ENCODE data around the gene PRKAG2.

The PRKAG2 gene

GRCh38 chr7:151893405-151893923 lies 16.5 kb upstream of the PRKAG2 start:
- TF ChIP-seq, protein P1, sequence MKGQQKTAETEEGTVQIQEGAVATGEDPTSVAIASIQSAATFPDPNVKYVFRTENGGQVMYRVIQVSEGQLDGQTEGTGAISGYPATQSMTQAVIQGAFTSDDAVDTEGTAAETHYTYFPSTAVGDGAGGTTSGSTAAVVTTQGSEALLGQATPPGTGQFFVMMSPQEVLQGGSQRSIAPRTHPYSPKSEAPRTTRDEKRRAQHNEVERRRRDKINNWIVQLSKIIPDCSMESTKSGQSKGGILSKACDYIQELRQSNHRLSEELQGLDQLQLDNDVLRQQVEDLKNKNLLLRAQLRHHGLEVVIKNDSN (IDR thresholded peaks at IDR 0.05), result no peak
- no peak for TF ChIP-seq YY1 (IDR thresholded peaks at IDR 0.05; ENCODE audit: low read depth)
- TF ChIP-seq FOXM1 (IDR thresholded peaks at IDR 0.05; ENCODE audit: borderline replicate concordance, low read depth), result no peak
- TF ChIP-seq NFIC (IDR thresholded peaks at IDR 0.05), result no peak
- TF ChIP-seq, protein P2, sequence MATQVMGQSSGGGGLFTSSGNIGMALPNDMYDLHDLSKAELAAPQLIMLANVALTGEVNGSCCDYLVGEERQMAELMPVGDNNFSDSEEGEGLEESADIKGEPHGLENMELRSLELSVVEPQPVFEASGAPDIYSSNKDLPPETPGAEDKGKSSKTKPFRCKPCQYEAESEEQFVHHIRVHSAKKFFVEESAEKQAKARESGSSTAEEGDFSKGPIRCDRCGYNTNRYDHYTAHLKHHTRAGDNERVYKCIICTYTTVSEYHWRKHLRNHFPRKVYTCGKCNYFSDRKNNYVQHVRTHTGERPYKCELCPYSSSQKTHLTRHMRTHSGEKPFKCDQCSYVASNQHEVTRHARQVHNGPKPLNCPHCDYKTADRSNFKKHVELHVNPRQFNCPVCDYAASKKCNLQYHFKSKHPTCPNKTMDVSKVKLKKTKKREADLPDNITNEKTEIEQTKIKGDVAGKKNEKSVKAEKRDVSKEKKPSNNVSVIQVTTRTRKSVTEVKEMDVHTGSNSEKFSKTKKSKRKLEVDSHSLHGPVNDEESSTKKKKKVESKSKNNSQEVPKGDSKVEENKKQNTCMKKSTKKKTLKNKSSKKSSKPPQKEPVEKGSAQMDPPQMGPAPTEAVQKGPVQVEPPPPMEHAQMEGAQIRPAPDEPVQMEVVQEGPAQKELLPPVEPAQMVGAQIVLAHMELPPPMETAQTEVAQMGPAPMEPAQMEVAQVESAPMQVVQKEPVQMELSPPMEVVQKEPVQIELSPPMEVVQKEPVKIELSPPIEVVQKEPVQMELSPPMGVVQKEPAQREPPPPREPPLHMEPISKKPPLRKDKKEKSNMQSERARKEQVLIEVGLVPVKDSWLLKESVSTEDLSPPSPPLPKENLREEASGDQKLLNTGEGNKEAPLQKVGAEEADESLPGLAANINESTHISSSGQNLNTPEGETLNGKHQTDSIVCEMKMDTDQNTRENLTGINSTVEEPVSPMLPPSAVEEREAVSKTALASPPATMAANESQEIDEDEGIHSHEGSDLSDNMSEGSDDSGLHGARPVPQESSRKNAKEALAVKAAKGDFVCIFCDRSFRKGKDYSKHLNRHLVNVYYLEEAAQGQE (IDR thresholded peaks at IDR 0.05; ENCODE audit: low read depth), result no peak
- no peak for TF ChIP-seq EP300 (IDR thresholded peaks at IDR 0.05; ENCODE audit: borderline replicate concordance)
- TF ChIP-seq TAF1 (IDR thresholded peaks at IDR 0.05; ENCODE audit: low read depth), result no peak
- no peak for TF ChIP-seq CEBPB (IDR thresholded peaks at IDR 0.05)
- TF ChIP-seq TCF12 (IDR thresholded peaks at IDR 0.05; ENCODE audit: low read depth), result no peak
- TF ChIP-seq EGR1 (IDR thresholded peaks at IDR 0.05), result no peak
- no peak for TF ChIP-seq RAD21 (IDR thresholded peaks at IDR 0.05; ENCODE audit: low read depth)
- TF ChIP-seq TEAD4 (IDR thresholded peaks at IDR 0.05), result no peak

DNA sequence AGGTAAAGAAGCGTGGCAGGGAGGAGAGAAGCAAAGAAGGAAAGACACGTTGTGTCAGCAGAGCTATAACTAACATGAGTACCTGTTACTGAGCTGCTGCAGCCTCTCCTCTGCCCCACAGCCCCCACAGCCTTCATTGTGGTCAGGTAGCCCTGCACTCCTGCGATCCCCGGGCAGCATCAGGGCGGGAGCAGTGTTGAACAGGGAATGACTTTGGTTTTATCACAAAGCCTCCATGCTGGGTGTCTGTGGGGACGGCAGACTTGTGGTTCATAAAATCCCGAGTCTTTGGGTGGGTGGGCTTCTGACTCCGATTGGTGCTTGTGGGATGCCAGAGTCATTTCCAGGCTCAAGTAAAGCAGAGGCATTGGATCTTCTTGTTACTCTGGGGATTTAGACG lies 14.8 kb upstream of the PRKAG2 start:
- TF ChIP-seq TEAD4 (IDR thresholded peaks at IDR 0.05) (no peak), YY1 (IDR thresholded peaks at IDR 0.05; ENCODE audit: low read depth) (no peak), EGR1 (IDR thresholded peaks at IDR 0.05) (no peak), ZBTB7A (IDR thresholded peaks at IDR 0.05; ENCODE audit: low read depth) (no peak), TCF12 (IDR thresholded peaks at IDR 0.05; ENCODE audit: low read depth) (no peak), FOXM1 (IDR thresholded peaks at IDR 0.05; ENCODE audit: borderline replicate concordance, low read depth) (no peak), CEBPB (IDR thresholded peaks at IDR 0.05) (no peak), EP300 (IDR thresholded peaks at IDR 0.05; ENCODE audit: borderline replicate concordance) (no peak), MAX (IDR thresholded peaks at IDR 0.05) (no peak), RAD21 (IDR thresholded peaks at IDR 0.05; ENCODE audit: low read depth) (no peak)
- TF ChIP-seq, protein P1 (IDR thresholded peaks at IDR 0.05), result no peak

GRCh38 chr7:151891182-151891581 lies 14.3 kb upstream of the PRKAG2 start:
- no peak for TF ChIP-seq EP300 (IDR thresholded peaks at IDR 0.05; ENCODE audit: borderline replicate concordance)
- TF ChIP-seq CEBPB (IDR thresholded peaks at IDR 0.05), result no peak
- no peak for TF ChIP-seq RAD21 (IDR thresholded peaks at IDR 0.05; ENCODE audit: low read depth)
- TF ChIP-seq EGR1 (IDR thresholded peaks at IDR 0.05), result no peak
- no peak for TF ChIP-seq TCF12 (IDR thresholded peaks at IDR 0.05; ENCODE audit: low read depth)
- no peak for TF ChIP-seq CREB1 (IDR thresholded peaks at IDR 0.05; ENCODE audit: low read depth)
- TF ChIP-seq MAX (IDR thresholded peaks at IDR 0.05), result no peak
- no peak for TF ChIP-seq NFIC (IDR thresholded peaks at IDR 0.05)
- TF ChIP-seq, protein P1 (IDR thresholded peaks at IDR 0.05), result no peak
- no peak for TF ChIP-seq TAF1 (IDR thresholded peaks at IDR 0.05; ENCODE audit: low read depth)
- TF ChIP-seq ZBTB7A (IDR thresholded peaks at IDR 0.05; ENCODE audit: low read depth), result no peak
- no peak for TF ChIP-seq TEAD4 (IDR thresholded peaks at IDR 0.05)

DNA sequence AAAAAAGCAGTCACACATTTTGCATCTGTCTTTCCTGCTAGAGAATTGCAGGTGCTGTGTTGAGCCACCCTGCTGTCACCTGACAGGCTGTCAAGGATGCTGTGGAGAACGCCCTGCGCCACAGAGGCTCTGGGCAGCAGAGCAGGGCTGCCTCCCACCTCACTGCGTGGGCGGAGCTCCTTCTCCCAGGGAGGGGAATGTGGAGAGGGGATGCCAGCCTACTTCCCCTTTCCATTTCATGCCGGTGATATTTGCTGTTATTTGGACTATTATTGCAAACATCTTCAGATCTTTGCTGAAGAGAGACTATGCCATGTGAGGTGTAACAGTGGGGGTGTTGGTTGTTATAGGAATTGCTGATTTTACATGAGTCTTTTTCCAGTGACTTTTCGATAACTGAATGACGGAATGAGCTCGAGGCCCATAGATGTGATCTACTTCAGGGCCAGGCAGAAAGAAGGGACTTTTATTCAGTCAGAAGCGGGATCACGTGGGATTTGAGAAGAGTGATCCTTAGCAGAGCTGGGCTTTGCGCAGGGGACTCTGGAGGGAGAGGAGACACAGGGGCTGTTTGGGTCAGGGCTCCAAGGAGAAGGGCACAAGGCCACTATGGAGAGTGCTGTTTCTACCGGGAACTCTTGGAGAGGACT lies 13.6 kb upstream of the PRKAG2 start:
- 0 out of 2 replicates have a peak, but pooled peaks have one; percentile 30 for TF ChIP-seq EGR1 (IDR thresholded peaks at IDR 0.05)
- TF ChIP-seq CEBPB (IDR thresholded peaks at IDR 0.05), result no peak

DNA sequence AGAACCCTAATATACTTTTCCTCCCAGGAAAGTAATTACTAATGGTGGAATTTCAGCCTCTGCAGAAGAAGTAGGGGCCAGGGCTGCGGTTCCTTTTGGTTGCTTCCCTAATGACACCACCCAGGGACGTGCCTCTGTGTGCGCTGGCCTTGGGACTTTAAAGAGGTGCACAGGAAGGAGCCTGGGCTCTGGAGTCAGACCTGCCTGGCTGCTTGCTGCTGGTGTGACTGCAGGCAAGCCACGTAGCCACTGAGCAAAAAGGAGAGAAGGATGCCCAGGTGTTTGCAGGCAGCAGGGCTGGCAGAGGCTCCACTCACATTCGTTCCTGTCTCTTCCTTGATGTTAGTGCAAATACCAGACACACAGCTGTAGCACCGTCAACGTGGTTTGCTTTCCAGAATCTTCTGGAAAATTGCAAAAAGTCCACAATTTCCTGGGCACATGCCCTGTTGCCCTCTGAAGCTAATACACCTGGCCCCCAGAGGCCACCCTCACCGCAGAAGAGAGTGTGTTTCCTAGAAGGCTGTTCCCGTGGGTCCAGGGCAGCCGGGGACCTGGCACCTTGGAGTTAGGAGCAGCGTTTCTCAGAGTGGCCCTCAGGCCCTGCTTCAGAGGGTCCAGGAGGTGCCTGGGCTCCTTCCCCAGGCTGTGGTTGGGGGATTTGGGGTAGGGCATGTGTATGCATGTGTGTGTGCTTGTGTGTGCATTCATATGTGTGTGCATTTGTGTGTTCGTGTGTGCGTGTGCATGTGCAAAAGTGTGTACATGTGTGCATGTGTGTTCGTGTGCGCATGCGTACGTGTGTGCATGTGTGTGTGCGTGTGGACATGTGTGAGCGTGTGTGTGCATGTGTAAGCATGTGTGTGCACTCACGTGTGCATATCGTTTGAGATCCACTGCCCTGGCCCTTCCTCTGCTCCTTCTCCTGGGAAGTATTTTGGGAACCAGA lies 12.8 kb upstream of the PRKAG2 start:
- TF ChIP-seq RAD21 (IDR thresholded peaks at IDR 0.05; ENCODE audit: low read depth) (no peak), TEAD4 (IDR thresholded peaks at IDR 0.05) (no peak), ZBTB7A (IDR thresholded peaks at IDR 0.05; ENCODE audit: low read depth) (no peak), TCF12 (IDR thresholded peaks at IDR 0.05; ENCODE audit: low read depth) (no peak), EP300 (IDR thresholded peaks at IDR 0.05; ENCODE audit: borderline replicate concordance) (no peak), TAF1 (IDR thresholded peaks at IDR 0.05; ENCODE audit: low read depth) (no peak), CREB1 (IDR thresholded peaks at IDR 0.05; ENCODE audit: low read depth) (no peak), MAX (IDR thresholded peaks at IDR 0.05) (no peak), EGR1 (IDR thresholded peaks at IDR 0.05) (no peak), NFIC (IDR thresholded peaks at IDR 0.05) (no peak), FOXM1 (IDR thresholded peaks at IDR 0.05; ENCODE audit: borderline replicate concordance, low read depth) (no peak), CEBPB (IDR thresholded peaks at IDR 0.05) (no peak), YY1 (IDR thresholded peaks at IDR 0.05; ENCODE audit: low read depth) (no peak)
- TF ChIP-seq, protein P2 (IDR thresholded peaks at IDR 0.05; ENCODE audit: low read depth), result no peak
- TF ChIP-seq, protein P1 (IDR thresholded peaks at IDR 0.05), result no peak
